NCI-H748 (cell line): Measurements from ENCODE around the gene KLHL17.

Source experiments
- DNase-seq: peaks from one replicate; lab custom pipeline; 2025; ENCODE audit not compliant: unreplicated experiment; lab: John Stamatoyannopoulos, UW

Gene KLHL17

GRCh38 chr1:960363-961131 lies at the start of gene KLHL17:
KLHL17 (plus strand) TSS chr1:960584; CDS start chr1:960694, 110 bp downstream.
- peak; percentile 76 for DNase-seq

- no peak for DNase-seq
Measured at GRCh38 chr1:910881-911721, 49.3 kb upstream of the KLHL17 start.

- DNase-seq: no peak
Measured at GRCh38 chr1:911875-912739, 48.3 kb upstream of the KLHL17 start.

- no peak for DNase-seq
Measured at GRCh38 chr1:912740-913301, 47.6 kb upstream of the KLHL17 start.

GRCh38 chr1:913491-914130 lies 46.8 kb upstream of the KLHL17 start:
- DNase-seq: no peak

- no peak for DNase-seq
Measured at GRCh38 chr1:914131-914890, 46.1 kb upstream of the KLHL17 start.

GRCh38 chr1:914891-915280 lies 45.5 kb upstream of the KLHL17 start:
- DNase-seq: no peak

- DNase-seq: no peak
Measured at GRCh38 chr1:915295-916172, 44.9 kb upstream of the KLHL17 start.

- DNase-seq: no peak
Measured at GRCh38 chr1:916173-917075, 44.0 kb upstream of the KLHL17 start.

GRCh38 chr1:917076-917459 lies 43.3 kb upstream of the KLHL17 start:
- DNase-seq: no peak

GRCh38 chr1:917466-918091 lies 42.8 kb upstream of the KLHL17 start:
- DNase-seq: no peak

GRCh38 chr1:918353-918752 lies 42.0 kb upstream of the KLHL17 start:
- no peak for DNase-seq

- no peak for DNase-seq
Measured at GRCh38 chr1:918843-919242, 41.5 kb upstream of the KLHL17 start.

GRCh38 chr1:919271-919872 lies 41.0 kb upstream of the KLHL17 start:
- no peak for DNase-seq

GRCh38 chr1:920010-920409 lies 40.4 kb upstream of the KLHL17 start:
- peak; percentile 34 for DNase-seq

GRCh38 chr1:920521-920920 lies 39.9 kb upstream of the KLHL17 start:
- DNase-seq: peak; percentile 56
